Calu3 (cell line): ENCODE data around the gene NOX3. TPM values are rescaled to one million over a fixed set of nuclear protein-coding genes. Genes with fewer than 3 reads are reported as not detected.

Experiments
- BruUV-seq: library from RNA; stranded (reverse); fragments of 400-500 nt; replicated peaks from 2 replicates; lab custom pipeline; 2021; lab: Mats Ljungman, UMichigan
- CTCF ChIA-PET: fragments of 300-600 bp; sonication (Branson Sonifier 250); formaldehyde crosslinking; loops from one replicate; lab custom pipeline; 2022; ENCODE audit warnings: antibody characterized with exemption; lab: Charles Lee
- DNase-seq: peaks from one replicate; pipeline ENCODE4 v3.0.0; 2022
- H3K27ac Mint-ChIP-seq: one replicate; pipeline ENCODE4 v1.8.0; 2022; ENCODE audit warnings: mixed read lengths; ENCODE audit not compliant: unreplicated experiment
- H3K27me3 Mint-ChIP-seq: one replicate; pipeline ENCODE4 v1.8.0; 2022; ENCODE audit warnings: mixed read lengths; ENCODE audit not compliant: unreplicated experiment
- H3K36me3 Mint-ChIP-seq: one replicate; pipeline ENCODE4 v1.8.0; 2022; ENCODE audit warnings: mild to moderate bottlenecking, moderate library complexity, mixed read lengths; ENCODE audit not compliant: insufficient read depth, unreplicated experiment
- H3K4me1 Mint-ChIP-seq: one replicate; pipeline ENCODE4 v1.8.0; 2022; ENCODE audit warnings: mild to moderate bottlenecking, low read depth, mixed read lengths; ENCODE audit not compliant: unreplicated experiment
- H3K4me3 Mint-ChIP-seq: one replicate; pipeline ENCODE4 v1.8.0; 2022; ENCODE audit warnings: mild to moderate bottlenecking, low read depth, moderate library complexity, mixed read lengths; ENCODE audit not compliant: unreplicated experiment
- H3K9me3 Mint-ChIP-seq: one replicate; pipeline ENCODE4 v1.8.0; 2022; ENCODE audit warnings: low read depth, mixed read lengths; ENCODE audit not compliant: unreplicated experiment
- intact Hi-C: fragments of 100-400 bp; cut with micrococcal nuclease; formaldehyde crosslinking; loops from one replicate; pipeline ENCODE4 v1.10.0; 2022; ENCODE audit not compliant: unreplicated experiment
- total RNA-seq: library from RNA; stranded (reverse); gene quantifications from 2 replicates; pipeline ENCODE4 v1.2.3, GENCODE V29; 2022
- TF ChIP-seq, protein P1 (sequence below): fragments of 200-600 bp; IDR thresholded peaks from one replicate; pipeline ENCODE4 v1.8.0; 2022; ENCODE audit warnings: antibody characterized with exemption; ENCODE audit not compliant: unreplicated experiment

The NOX3 gene
- total RNA-seq, 1 experiment from 2014 or later: not detected

- H3K4me1 Mint-ChIP-seq: no peaks in the 10 kb centered on the region
- BruUV-seq: no TSS peak
- TF ChIP-seq, protein P1, sequence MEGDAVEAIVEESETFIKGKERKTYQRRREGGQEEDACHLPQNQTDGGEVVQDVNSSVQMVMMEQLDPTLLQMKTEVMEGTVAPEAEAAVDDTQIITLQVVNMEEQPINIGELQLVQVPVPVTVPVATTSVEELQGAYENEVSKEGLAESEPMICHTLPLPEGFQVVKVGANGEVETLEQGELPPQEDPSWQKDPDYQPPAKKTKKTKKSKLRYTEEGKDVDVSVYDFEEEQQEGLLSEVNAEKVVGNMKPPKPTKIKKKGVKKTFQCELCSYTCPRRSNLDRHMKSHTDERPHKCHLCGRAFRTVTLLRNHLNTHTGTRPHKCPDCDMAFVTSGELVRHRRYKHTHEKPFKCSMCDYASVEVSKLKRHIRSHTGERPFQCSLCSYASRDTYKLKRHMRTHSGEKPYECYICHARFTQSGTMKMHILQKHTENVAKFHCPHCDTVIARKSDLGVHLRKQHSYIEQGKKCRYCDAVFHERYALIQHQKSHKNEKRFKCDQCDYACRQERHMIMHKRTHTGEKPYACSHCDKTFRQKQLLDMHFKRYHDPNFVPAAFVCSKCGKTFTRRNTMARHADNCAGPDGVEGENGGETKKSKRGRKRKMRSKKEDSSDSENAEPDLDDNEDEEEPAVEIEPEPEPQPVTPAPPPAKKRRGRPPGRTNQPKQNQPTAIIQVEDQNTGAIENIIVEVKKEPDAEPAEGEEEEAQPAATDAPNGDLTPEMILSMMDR: no peak
- no peaks in the 10 kb centered on the region for H3K27me3 Mint-ChIP-seq
- no peak overlapping the region for H3K4me3 Mint-ChIP-seq
- H3K27ac Mint-ChIP-seq: no peak overlapping the region
- H3K9me3 Mint-ChIP-seq: peaks cover 5% of the 10 kb centered on the region
- CTCF ChIA-PET: no interaction called here
- intact Hi-C loops: no loop called here
- no peak for DNase-seq
- no peaks in the 10 kb centered on the region for H3K36me3 Mint-ChIP-seq
Observed at GRCh38 chr6:155432293-155432692, 23.3 kb downstream of the NOX3 start.

GRCh38 chr6:155429321-155429893 is 26.2 kb downstream of the NOX3 start:
- Mint-ChIP-seq H3K4me3 (no peak overlapping the region), H3K4me1 (no peaks in the 10 kb centered on the region), H3K9me3 (peaks cover 2% of the 10 kb centered on the region), H3K27me3 (no peaks in the 10 kb centered on the region), H3K27ac (no peak overlapping the region), H3K36me3 (no peaks in the 10 kb centered on the region)
- no peak for DNase-seq
- no TSS peak for BruUV-seq
- intact Hi-C loops: no loop called here
- CTCF ChIA-PET: no interaction called here
- TF ChIP-seq, protein P1: no peak

DNA sequence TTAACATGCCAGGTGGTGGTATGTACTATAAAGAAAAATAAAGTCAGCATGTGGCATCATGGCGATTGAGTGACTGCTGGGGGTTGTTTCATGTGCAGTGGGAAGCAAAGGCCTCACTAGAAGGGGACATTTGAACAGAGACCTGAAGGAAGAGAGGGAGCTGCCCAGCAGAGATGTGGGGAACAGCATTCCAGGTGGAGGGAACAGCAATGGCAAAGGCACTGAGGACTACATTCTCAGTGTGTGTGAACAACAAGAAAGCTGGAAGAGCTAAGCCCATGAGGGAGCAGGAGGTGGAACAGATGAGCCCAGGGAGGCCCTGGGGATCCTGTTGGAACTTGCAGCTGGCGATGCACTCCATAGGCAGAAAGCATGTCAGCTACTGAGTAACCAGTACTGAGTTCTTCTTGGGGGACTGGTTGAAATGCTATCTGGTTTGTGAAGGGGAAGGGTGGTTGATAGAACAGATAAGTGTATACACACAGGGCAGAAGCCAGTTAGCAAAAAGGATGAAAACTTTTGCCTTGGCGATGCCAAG is 29.2 kb downstream of the NOX3 start:
- intact Hi-C loops: no loop called here
- H3K4me3 Mint-ChIP-seq: no peak overlapping the region
- no peaks in the 10 kb centered on the region for H3K9me3 Mint-ChIP-seq
- H3K27ac Mint-ChIP-seq: no peak overlapping the region
- BruUV-seq: no TSS peak
- no peak for DNase-seq
- H3K36me3 Mint-ChIP-seq: no peaks in the 10 kb centered on the region
- TF ChIP-seq, protein P1: no peak
- no peaks in the 10 kb centered on the region for H3K4me1 Mint-ChIP-seq
- H3K27me3 Mint-ChIP-seq: no peaks in the 10 kb centered on the region
- CTCF ChIA-PET: interaction anchor here (0.5 kb wide), 1 partner anchor 1701 kb away, joined by 7 read pairs; no protein-coding TSS in a partner anchor

DNA sequence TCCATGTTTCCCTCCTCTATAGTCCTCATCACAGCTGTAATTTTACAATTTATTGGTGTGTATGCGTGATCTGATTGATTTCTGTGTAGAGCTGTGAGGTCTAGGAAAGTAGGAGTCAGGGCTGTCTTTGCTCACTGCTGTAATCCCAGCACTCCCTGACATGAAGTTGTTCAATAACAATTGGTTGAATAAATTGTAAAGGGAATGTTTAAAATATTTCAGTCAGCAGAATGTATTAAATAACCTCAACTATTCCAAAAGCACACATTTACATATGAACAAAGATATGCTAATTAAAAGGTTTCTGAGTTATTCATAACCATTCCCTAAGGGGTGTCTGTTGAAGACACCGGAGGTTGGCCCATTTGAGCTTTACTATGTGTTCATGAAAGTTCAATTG is 31.5 kb downstream of the NOX3 start:
- Mint-ChIP-seq H3K4me1 (no peaks in the 10 kb centered on the region), H3K9me3 (no peaks in the 10 kb centered on the region), H3K36me3 (no peaks in the 10 kb centered on the region), H3K27me3 (no peaks in the 10 kb centered on the region), H3K4me3 (no peak overlapping the region), H3K27ac (no peak overlapping the region)
- intact Hi-C loops: no loop called here
- CTCF ChIA-PET: no interaction called here
- BruUV-seq: no TSS peak
- no peak for DNase-seq
- TF ChIP-seq, protein P1: no peak
